Stimulated activated CD4-positive, alpha-beta T cell treated with anti-CD3 and anti-CD28 coated beads, Interleukin-4, amount 100 ng/mL, for 48 hours (primary cell): ENCODE data around the gene MAP2K5.
A peak's percentile ranks its signal among the peaks of the same experiment; 100 is the strongest.

ENCODE experiments used
- DNase-seq, 2 donors: peaks; one replicate each; pipeline ENCODE4 v3.0.0-alpha.2; 2020; ENCODE audit warnings: low read depth in 2 of 2

Gene MAP2K5

DNA sequence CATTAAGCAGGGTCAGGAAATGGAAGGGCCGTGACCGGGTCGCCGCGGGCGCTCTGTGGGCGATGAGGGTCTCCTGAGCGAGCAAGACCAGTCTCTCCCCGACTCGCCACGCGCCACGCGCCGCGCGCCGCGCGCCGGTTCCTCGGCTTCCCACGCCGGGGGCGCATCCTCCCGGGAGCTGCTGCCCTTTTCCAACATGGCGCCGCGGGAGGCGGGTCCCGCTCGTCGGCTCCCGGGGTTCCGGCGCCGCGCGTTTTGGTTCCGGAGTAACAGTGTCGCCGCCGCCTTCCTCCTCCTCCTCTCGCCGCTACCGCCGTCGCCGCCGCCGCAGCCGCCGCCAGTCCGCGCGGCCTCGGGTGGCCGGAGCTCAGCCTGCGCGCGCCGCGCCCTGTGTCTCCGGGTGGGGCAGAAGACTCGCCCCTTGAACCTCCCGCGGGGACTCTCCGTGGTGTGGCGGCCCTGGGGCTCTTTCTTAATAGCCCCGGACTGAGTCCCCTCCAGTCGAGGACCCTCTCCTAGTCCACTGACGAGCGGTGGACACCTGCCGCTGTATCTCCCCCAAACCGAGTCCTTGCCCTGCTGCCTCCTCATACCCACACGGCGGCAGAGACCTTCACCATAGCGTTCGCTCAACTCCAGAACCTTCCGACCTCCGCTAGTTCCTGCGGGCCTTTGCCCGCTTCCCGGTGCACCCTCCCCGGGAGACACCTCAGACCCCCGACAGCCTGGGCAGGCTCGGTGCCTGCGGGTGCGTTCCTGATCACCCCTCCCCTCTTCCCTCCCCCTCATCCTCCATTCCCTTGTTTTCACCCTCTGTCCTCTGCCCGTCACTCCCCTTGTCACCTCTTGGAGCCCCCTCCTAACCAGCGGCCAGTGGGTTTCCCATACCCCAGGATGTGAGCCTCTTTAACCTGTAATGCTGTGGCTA lies at the start of gene MAP2K5:
TSS of gene MAP2K5 (plus strand) at position 284 of the 928 bp plus-strand sequence. CDS start at position 917, 633 bp downstream.
- DNase-seq = peak; percentile 75 to 80

DNA sequence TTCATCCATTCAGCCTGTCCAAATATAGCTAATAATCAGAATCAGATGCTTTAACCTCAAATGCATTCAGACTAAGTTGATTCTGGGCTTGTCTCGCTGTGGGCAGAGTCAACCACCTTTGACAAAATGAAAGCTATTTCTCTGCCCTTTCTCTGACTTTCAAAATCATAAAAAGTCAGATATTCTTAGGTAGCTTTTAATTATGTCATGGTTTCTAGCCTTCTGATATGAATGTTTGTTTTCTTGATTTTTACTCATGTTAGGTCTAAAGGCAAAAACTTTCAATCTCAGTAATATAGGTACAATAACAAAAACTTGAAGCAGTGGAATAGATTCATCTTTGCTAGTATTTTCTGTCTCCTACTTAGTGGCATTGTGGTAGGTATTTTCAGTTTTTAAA lies 46.9 kb upstream of the MAP2K5 start:
- DNase-seq = no peak

DNA sequence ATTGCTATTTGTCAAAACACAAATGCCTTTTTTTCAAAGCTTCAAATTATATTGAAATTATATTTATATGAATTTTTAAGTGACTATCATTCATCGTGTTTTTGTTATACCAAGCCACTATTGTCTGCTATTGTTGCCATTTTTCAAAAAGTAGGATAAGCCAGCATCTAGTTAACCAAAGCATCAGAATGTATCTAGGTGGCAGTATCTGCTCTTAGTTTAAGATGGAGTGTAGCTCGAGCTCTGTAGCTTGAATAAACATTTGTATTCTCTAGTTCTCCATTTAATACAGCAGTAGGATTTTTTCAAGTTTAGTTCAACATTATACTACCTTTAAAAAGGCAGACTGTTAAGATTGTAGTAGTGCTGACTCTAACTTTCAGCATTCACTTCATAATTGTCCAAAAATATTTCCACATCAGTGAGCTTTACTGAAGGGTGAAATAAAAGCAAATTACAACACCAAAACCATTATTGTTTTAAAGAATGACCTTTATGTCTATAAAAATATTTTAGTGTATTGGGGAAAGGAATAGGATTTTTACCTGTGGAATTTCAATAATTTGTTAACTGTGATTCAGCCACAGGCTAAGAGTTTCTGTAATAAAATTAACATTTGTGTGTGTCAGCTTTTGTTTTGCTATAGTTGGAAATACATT lies 41.2 kb upstream of the MAP2K5 start:
- no peak for DNase-seq

DNA sequence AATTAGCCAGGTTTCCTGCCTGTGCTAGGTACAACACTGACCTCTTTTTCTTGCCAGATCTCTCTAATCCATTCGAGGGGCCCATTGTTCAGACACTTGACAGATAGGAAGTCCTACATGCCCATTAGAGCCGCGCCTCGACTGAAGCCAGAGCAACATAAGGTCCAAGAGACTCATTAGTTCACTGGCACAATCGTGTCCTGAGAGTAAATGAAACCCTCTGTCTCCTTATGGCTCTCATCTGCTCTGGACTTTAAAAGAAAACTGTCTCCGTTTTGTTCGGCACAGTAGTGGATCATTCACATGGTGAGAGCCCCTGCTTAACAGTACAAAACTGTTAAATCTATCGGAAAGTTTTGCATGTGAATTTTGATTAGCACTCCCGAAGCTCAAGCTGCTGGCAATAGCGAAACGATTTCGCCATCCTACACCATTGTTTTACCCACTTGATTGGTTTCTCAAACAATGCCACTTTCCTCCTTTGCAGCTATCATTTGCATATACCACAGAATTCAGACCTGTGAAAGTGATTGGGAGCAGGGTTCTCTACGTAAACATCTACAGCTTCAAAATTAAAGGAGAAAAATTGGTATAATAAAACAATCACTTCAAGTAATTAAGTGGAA lies 40.6 kb upstream of the MAP2K5 start:
- DNase-seq = no peak

DNA sequence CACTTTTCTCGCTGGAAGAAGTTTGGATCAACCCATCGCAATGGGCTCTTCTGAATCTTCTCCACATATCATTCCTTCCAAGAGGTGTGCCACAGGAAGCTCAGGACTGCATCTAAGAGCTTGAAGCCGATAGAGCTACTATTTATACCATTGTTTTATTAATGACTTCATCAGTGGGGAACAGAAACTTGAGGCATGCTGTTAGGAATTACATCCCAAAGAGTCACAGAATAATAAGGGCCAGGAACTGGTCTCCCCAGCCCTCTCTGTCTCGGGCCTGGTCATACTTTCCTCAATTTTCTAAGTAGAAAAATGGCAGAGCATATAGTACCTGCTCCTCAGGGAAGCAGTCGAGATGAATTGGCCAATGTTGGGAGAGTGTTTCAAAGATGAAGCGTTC lies 38.4 kb upstream of the MAP2K5 start:
- DNase-seq = no peak

DNA sequence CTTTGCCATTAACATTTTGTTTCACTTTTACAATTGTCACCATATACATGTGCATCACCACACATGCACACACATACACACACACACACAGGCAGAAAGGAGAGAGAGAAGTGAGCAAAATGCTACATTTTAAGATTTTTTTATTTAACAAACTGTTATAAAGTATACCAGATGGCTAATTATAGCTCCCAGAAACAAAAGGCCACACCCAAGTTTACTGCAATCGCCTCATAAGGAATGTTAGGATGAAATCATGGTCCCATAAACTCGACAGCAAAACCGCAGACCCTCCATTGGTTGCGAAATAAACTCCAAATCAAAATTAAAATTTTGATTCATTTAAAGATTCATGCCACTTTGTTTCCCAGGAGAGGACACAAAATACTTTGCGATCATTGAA lies 37.7 kb upstream of the MAP2K5 start:
- DNase-seq = no peak

DNA sequence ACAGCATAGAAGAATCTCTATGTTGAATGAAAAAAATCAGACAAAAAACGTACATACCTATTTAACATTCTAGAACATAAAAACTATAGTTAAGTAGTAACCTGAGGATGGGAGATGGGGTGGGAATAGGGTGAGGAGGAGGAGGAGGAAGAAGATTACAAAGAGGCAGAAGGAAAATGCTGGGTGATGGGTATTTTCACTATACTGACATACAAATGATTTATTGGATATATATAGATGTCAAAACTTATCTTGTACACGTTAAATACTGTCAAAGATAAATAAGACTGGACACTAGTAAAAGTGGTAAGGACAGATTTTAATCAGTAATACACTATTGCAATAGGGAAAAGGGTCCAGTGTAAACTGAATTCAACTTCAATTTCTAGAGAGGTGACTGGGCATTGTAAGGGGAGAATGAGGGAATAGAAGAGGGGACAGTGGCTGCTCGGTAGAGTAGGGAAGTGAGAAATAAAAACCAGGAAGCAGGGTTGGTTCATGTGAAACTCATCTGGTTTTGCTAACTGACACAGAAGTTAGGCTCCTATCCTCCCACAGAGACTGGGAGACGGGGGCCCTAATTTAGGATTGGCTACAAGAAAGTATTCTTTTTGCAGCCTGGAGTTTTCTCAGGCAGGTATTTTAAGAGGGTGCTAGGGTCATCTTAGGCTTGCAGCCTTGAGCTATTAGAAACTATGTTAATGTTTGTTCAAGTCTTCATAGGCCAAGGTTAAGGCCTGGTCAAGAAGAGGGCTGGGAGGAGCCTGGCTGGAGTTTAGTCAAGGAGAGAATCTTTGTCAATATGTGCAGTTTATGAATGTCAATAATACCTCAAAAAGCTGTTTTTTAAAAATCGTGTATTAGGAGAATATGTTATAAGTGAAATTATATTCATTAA lies 36.6 kb upstream of the MAP2K5 start:
- no peak for DNase-seq

DNA sequence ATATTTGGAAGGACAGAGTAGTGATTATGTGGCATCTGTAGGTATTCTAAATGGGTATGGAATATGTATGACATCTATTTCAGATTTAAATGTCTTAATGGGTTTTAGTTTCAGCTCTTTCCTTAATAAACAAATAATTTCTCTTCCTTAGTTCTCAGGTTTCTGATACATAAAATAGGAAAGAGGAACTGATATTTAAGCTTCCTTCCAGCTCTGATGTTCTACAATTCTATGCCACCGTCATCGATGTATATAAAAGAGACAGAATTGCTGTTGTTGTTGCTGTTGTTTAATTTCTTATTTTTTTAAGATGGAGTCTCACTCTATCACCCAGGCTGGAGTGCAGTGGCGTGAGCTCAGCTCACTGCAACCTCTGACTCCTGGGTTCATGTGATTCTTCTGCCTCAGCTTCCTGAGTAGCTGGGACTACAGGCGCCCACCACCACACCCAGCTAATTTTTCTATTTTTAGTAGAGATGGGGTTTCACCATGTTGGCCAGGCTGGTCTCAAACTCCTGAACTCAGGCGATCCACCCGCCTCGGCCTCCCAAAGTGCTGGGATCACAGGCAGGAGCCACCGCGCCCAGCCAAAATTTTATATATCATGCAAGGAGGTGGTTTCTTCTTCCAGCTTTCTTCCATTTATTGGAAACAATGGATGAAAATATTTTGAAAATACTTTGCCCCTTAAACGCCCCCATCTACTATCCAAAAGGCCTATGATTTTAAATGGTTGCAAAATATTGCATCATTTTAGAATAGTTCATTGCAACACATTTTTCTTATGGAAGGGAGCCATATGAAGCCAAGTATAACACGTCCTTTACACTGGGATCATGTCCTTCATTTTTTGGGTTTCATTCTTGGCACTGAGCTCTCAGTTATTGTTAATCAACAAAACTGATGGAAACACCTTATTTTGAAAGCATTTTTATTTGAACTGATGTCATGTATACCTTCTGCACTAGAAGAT lies 35.4 kb upstream of the MAP2K5 start:
- DNase-seq = no peak

DNA sequence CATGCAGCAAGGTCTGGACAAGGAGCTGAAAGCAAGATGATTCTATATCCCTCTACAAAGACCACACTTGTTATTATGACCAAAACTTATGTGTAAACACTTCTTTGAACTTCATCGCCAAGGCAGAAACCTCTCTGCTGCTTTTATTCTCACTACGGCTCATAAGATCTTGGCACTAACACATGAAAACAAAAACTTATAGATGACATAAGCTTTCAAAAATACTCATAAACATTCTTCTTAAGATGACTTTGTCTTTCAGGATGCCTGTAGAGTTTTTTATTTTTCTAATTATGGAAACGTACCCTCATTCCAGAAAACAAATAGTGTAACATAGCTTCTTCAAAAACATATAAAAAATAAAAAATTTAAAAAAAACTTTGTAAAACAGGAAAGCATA lies 34.1 kb upstream of the MAP2K5 start:
- DNase-seq = no peak

DNA sequence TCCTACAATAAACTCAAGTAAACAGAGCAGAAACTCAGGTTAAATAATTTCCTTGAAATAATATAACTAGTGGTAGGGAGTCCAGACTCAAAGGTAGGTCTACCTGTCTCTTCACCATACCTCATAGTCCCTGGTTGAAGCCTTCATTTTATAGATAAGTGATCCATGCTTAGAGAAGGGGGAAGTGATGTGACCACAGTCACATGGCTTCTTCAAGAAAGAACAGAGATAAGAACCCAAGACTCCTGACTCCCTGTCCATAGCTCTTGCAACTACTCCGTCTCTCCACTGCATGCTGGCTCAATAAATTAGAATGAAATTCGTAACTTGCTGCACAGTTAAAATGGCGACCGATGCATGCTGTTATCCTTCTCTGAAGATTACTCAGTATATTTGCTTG lies 32.6 kb upstream of the MAP2K5 start:
- no peak for DNase-seq

DNA sequence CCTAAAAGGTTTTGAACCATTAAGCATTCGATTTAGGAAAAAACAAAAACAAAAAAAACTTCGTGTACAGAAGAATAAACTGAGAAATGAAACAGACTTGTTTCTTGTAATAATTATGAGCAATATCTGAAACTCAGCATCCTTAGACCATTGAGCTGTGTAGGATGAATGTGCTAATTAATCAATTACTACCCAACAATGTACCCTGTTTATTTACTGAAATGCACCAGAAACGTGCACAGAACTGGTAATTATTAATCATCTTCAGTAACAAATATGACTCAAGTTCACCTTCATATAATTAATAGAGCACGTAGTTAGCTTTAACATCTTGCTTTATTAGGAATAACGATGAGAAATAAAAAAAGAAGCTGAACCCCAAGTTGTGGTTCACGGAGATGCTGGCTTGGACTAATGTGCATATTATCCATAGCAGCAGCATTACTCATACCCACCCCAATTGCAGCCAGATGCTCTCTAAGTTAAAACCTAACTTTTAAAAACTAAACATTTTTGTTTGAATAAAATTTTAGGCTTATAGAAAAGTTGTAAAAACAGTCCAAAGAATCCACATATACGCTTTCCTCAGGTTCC lies 31.8 kb upstream of the MAP2K5 start:
- DNase-seq = no peak

DNA sequence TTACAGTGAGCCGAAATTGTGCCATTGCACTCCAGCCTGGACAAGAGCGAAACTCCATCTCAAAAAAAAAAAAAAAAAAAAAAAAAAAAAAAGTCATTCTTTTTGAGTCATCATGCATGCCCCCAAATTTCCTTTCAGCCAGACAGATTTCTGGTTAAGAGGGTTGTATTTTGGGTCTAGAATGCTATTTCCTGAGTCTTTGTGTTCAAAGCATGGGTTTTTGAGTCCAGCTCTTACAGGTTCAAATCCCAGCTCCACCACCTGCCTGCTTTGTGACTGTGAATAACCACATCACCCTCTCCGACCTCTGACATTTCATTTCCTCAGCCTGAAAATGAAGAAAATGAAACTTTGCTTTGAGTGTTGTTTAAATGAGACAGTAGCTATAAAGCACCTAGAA lies 30.9 kb upstream of the MAP2K5 start:
- no peak for DNase-seq

DNA sequence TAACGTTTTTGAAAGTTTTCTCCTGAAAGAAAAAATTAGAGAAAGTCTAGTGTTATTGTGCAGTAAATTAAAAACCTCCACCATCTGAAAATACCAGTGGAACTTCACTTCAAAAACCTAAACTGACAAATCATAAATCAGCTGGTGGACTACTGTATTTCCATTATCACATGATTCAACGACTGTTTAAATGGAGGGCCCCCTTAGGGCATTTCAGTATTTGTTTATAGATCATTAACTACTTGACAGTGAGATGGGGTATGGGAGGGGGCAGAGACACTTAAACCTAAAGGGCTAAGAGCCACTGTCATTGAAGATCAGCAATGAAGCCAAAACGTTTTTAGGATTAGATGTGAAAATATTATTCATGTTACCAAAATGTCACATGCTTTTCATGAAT lies 30.4 kb upstream of the MAP2K5 start:
- DNase-seq = no peak

DNA sequence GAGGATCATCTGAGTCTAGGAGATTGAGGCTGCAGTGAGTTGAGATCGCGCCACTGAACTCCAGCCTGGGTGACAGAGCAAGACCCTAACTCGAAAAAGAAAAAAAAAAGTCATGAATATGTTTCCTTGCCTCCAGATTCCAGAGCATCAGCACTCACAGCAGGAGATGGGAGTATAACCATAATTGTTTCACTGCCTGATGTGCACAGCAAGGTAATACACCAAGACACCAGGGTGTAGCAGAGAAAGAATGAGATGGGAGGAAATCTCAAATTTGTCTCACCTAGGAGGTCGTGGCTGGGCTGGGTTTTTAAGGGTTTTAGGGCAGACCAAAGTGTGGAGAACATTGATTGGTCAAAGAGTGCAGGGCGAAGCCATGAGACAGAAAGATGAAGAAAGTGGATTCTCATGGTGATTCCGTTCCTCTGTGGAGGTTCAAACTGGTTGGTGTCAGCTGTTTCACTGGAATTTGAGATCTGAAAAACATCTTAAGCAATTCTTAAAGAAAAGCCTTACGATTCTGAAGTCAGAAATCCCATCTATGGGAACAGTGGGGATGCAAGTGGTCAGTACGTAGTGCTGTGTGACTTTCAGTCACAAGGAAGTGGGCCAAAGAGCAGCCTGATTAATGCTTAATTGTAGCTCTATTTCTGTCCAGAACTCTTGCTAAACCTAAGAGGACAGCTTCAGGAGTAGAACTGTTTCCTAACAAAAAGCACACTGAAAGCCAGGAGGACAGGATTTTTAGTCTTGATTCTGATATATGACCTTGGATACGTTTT lies 29.4 kb upstream of the MAP2K5 start:
- DNase-seq = no peak

DNA sequence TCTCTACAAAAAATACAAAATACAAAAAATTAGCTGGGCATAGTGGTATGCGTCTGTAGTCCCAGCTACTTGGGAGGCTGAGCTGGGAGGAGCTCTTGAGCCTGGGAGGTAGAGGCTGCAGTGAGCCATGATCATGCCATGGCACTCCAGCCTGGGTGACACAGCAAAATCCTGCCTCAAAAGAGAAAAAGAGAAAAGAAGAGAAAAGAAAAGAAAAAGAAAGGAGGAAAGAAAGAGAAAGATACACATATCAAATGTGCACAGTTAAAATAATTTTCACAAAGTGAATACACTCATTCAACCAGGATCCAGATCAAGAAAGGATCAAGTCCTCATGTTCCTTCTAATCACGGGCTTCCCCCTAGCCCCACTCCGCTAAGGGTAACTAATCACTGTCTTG lies 27.4 kb upstream of the MAP2K5 start:
- no peak for DNase-seq

DNA sequence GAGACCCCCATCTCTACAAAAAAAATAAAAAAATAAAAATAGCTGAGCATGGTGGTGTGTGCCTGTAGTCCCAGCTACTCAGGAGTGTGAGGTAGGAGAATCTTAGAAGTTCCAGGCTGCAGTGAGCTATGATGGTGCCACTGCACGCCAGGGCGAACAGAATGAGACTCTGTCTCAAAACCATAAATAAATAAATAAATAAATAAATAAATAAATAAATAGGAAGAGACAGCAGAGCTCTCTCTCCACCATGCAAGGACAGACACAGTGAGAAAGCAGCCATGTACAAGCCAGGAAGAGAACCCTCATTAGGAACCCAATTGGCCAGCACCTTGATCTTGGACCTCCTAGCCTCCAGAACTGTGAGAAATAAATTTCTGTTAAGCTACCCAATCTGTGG lies 26.9 kb upstream of the MAP2K5 start:
- DNase-seq = no peak

DNA sequence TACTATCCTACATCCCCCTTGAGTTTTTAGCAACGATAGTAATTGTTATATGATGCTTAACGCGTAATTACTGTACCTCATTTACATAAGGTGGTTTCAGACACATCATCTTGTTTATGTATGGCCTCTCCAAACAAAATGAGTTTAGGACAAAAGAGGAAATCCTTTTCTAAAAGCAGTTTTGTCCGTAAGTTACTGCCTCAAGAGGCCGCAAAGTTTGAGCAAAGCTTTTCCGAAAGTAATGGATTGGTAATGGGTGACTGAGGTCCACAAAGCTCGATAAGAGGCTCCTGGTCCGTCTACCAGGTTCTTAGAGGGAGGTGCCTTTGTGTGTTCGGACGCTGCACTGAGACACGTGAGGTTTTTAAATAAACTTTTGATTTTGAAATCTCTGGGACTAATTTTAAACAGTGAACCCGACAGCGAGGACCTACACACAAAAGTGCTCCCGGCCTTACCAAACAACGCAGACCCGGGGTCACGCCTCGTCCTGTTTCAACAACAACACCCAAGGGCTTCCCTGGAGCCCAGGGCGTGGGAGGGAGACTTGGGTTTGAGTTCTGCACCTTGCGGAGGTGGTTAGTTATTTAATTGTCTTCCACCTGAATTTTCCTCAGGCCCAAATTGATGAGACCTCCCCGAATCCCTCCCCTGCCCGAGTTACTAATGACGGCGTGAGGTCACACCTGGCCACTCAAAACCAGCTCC lies 22.0 kb upstream of the MAP2K5 start:
- peak in 1 of 2 donors; percentile 35 for DNase-seq

DNA sequence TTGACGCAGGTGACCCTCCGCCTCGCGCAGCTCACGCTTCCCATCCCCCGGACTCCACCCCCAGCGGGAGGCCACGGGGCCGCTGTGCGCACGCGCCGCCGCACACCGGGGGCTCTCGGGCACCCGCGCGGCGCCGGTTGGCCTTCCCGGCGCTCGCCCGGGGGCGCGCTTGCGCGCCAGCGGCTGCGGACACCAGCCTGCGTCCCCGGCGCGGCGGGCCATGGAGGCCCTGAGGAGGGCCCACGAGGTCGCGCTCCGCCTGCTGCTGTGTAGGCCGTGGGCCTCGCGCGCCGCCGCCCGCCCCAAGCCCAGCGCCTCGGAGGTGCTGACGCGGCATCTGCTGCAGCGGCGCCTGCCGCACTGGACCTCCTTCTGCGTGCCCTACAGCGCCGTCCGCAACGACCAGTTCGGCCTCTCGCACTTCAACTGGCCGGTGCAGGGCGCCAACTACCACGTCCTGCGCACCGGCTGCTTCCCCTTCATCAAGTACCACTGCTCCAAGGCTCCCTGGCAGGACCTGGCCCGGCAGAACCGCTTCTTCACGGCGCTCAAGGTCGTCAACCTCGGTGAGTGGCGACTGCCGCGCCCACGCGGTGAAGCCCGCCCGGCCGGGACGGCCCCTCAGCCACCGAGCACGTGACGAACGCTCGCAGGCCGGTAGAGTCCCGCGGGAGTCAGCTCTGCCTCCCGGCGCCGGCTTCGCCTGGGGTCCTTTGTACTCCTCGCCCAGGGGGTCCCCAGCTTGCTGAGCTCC lies 21.3 kb upstream of the MAP2K5 start, which contains the start of gene C15orf61:
TSS of gene C15orf61 (plus strand) at position 103 of the 754 bp plus-strand sequence. CDS start at position 221, 118 bp downstream.
- DNase-seq = peak; percentile 68 to 78
